Neural progenitor cell (in vitro differentiated cells): Measurements from ENCODE around the gene PNMA6A. TPM values are rescaled to one million over a fixed set of nuclear protein-coding genes. Genes with fewer than 3 reads are reported as not detected.

ENCODE experiments used
- small RNA-seq: library from RNA; depleted of rRNA; stranded (forward); fragments of <200 nt; gene quantifications from one replicate; pipeline ENCODE3, GENCODE V24; 2015
- total RNA-seq: library from RNA; depleted of rRNA; stranded (reverse); fragments of >200 nt; gene quantifications from 2 replicates; pipeline ENCODE4 v1.2.3, GENCODE V29; 2015; ENCODE audit warnings: low replicate concordance

PNMA6A gene
- total RNA-seq, 1 donor from 2014 or later, result 0.64 TPM

Small RNA genes lying within 50 kb of the gene (small RNA-seq; reads per million reads assigned to genes)
- gene AC243428.1, result not detected

Other genes with a start within 250 kb of the PNMA6A start
- 43.5 and 82.3 TPM in 2 replicates for gene CETN2, start 241.7 kb upstream of the PNMA6A start, total RNA-seq
- 15.2 and 15.9 TPM in 2 replicates for gene NSDHL, start 241.4 kb upstream of the PNMA6A start, total RNA-seq
- gene ZNF185, start 174.4 kb upstream of the PNMA6A start, total RNA-seq, result 14.0 and 14.8 TPM in 2 replicates
- not detected in 2 replicates for gene PNMA5, start 78.3 kb upstream of the PNMA6A start, total RNA-seq
- gene PNMA3, start 16.0 kb upstream of the PNMA6A start, total RNA-seq, result 2.9 and 3.1 TPM in 2 replicates
- not detected in 2 replicates for gene MAGEA1, start 106.8 kb downstream of the PNMA6A start, total RNA-seq
- 0.22 TPM in 1 of 2 replicates, not detected in the other for gene PNMA6F, start 249.3 kb downstream of the PNMA6A start, total RNA-seq